ENCODE data around the gene UPK3BL1. TPM values are rescaled to one million over a fixed set of nuclear protein-coding genes. Genes with fewer than 3 reads are reported as not detected.
"Not testable (repeated sequence)": the region's sequence is repeated elsewhere in the genome, so short reads cannot be mapped to it uniquely, and the experiment has no call there.

The UPK3BL1 gene
- total and polyA plus RNA-seq, 2 of the 8 experiments (the other 6 are each of a cell fraction or from before 2014, with no cell fraction given), result 6.4 to 16.1 TPM

- H3K23me2 ChIP-seq (ENCODE audit: low read depth, low read length); H3K23ac ChIP-seq (ENCODE audit: insufficient read length); H2BK15ac ChIP-seq (ENCODE audit: low read length); H2AFZ ChIP-seq (ENCODE audit: low read length); CTCF ChIA-PET (ENCODE audit: partially characterized antibody); FAIRE-seq; H3K36me3 ChIP-seq (ENCODE audit: control insufficient read depth in 2 of 4, insufficient read depth in 4 of 4, low read length in 3 of 4); DNase-seq (ENCODE audit: low read depth in 1 of 2, low spot score in 2 of 2); H3K9ac ChIP-seq (replicated peaks in 1 of 4; ENCODE audit: extremely low read depth in 1 of 4, low read depth in 3 of 4, low read length in 3 of 4); H2BK5ac ChIP-seq (ENCODE audit: low read depth, low read length); POLR2A ChIA-PET (ENCODE audit: partially characterized antibody); H4K5ac ChIP-seq (ENCODE audit: insufficient read length, low read depth, low read length); H2AK5ac ChIP-seq (ENCODE audit: low read depth, low read length); H3K4me3 ChIP-seq (ENCODE audit: extremely low read depth in 1 of 4, insufficient read depth in 2 of 4, low read depth in 3 of 4, low read length in 4 of 4); H3K79me2 ChIP-seq (ENCODE audit: control insufficient read depth in 1 of 2, insufficient read depth in 2 of 2, low read length in 2 of 2); H3K56ac ChIP-seq (replicated peaks; ENCODE audit: insufficient read length, low read depth, low read length); H3K4me2 ChIP-seq (ENCODE audit: insufficient read depth in 1 of 2, low read depth in 2 of 2, low read length in 2 of 2); H2BK120ac ChIP-seq (replicated peaks; ENCODE audit: low read depth, low read length); H3K18ac ChIP-seq (ENCODE audit: extremely low read depth, low read length); H2BK12ac ChIP-seq (ENCODE audit: low read depth, low read length); H3K79me1 ChIP-seq (ENCODE audit: low read depth, low read length); H3K4me1 ChIP-seq (replicated peaks in 1 of 4; ENCODE audit: control insufficient read depth in 3 of 4, insufficient read depth in 4 of 4, low read length in 3 of 4); H4K20me1 ChIP-seq (replicated peaks in 1 of 2; ENCODE audit: control insufficient read depth in 1 of 2, insufficient read depth in 2 of 2, low read length in 2 of 2); H3K14ac ChIP-seq (ENCODE audit: insufficient read length); H3K27ac ChIP-seq (ENCODE audit: low read depth, low read length); H4K8ac ChIP-seq (ENCODE audit: extremely low read depth, insufficient read depth, low read length); H3K27me3 ChIP-seq (replicated peaks in 1 of 4; ENCODE audit: control insufficient read depth in 3 of 4, extremely low read depth in 1 of 4, insufficient read depth in 3 of 4, low read length in 3 of 4); H3K9me3 ChIP-seq (ENCODE audit: insufficient read depth in 2 of 2, low read depth in 1 of 2, low read length in 1 of 2); H3K4ac ChIP-seq (replicated peaks; ENCODE audit: insufficient read length, low read depth, low read length); H2BK20ac ChIP-seq (ENCODE audit: low read length); H4K91ac ChIP-seq (replicated peaks; ENCODE audit: insufficient read length, low read length): not testable (repeated sequence)
- WGBS, 2 experiments (ENCODE audit: extremely low coverage in 1 of 2, insufficient coverage in 1 of 2, insufficient read length in 1 of 2, insufficient replicate concordance in 2 of 2, low coverage in 1 of 2, low lambda C conversion rate in 2 of 2, missing lambda C conversion rate in 1 of 2), result 87% methylated on average over 4 of the region's 6 CpGs; no CpG with 5 or more reads in 1 of the 2 experiments
Measured at GRCh38 chr7:102634299-102634698, 8.3 kb downstream of the UPK3BL1 start.

GRCh38 chr7:102630622-102631021 lies 12.0 kb downstream of the UPK3BL1 start:
- FAIRE-seq; H4K91ac ChIP-seq (replicated peaks; ENCODE audit: insufficient read length, low read length); CTCF ChIA-PET (ENCODE audit: partially characterized antibody); H3K14ac ChIP-seq (ENCODE audit: insufficient read length); H3K56ac ChIP-seq (replicated peaks; ENCODE audit: insufficient read length, low read depth, low read length); H3K23ac ChIP-seq (ENCODE audit: insufficient read length); H3K4me3 ChIP-seq (ENCODE audit: extremely low read depth in 1 of 4, insufficient read depth in 2 of 4, low read depth in 3 of 4, low read length in 4 of 4); H2BK5ac ChIP-seq (ENCODE audit: low read depth, low read length); H3K4me1 ChIP-seq (replicated peaks in 1 of 4; ENCODE audit: control insufficient read depth in 3 of 4, insufficient read depth in 4 of 4, low read length in 3 of 4); H3K36me3 ChIP-seq (ENCODE audit: control insufficient read depth in 2 of 4, insufficient read depth in 4 of 4, low read length in 3 of 4); H3K9ac ChIP-seq (replicated peaks in 1 of 4; ENCODE audit: extremely low read depth in 1 of 4, low read depth in 3 of 4, low read length in 3 of 4); H2BK120ac ChIP-seq (replicated peaks; ENCODE audit: low read depth, low read length); H2AK5ac ChIP-seq (ENCODE audit: low read depth, low read length); H3K9me3 ChIP-seq (ENCODE audit: insufficient read depth in 2 of 2, low read depth in 1 of 2, low read length in 1 of 2); H3K4ac ChIP-seq (replicated peaks; ENCODE audit: insufficient read length, low read depth, low read length); H3K23me2 ChIP-seq (ENCODE audit: low read depth, low read length); H2BK15ac ChIP-seq (ENCODE audit: low read length); H4K5ac ChIP-seq (ENCODE audit: insufficient read length, low read depth, low read length); H2BK20ac ChIP-seq (ENCODE audit: low read length); POLR2A ChIA-PET (ENCODE audit: partially characterized antibody); H4K20me1 ChIP-seq (replicated peaks in 1 of 2; ENCODE audit: control insufficient read depth in 1 of 2, insufficient read depth in 2 of 2, low read length in 2 of 2); H2AFZ ChIP-seq (ENCODE audit: low read length); H3K27me3 ChIP-seq (replicated peaks in 1 of 4; ENCODE audit: control insufficient read depth in 3 of 4, extremely low read depth in 1 of 4, insufficient read depth in 3 of 4, low read length in 3 of 4); H3K18ac ChIP-seq (ENCODE audit: extremely low read depth, low read length); H3K4me2 ChIP-seq (ENCODE audit: insufficient read depth in 1 of 2, low read depth in 2 of 2, low read length in 2 of 2); H3K79me1 ChIP-seq (ENCODE audit: low read depth, low read length); H3K27ac ChIP-seq (ENCODE audit: low read depth, low read length); H2BK12ac ChIP-seq (ENCODE audit: low read depth, low read length); H3K79me2 ChIP-seq (ENCODE audit: control insufficient read depth in 1 of 2, insufficient read depth in 2 of 2, low read length in 2 of 2); DNase-seq (ENCODE audit: low read depth in 1 of 2, low spot score in 2 of 2); H4K8ac ChIP-seq (ENCODE audit: extremely low read depth, insufficient read depth, low read length): not testable (repeated sequence)
- 81% methylated on average over 5 of the region's 9 CpGs; no CpG with 5 or more reads in 1 of the 2 experiments for WGBS, 2 experiments (ENCODE audit: extremely low coverage in 1 of 2, insufficient coverage in 1 of 2, insufficient read length in 1 of 2, insufficient replicate concordance in 2 of 2, low coverage in 1 of 2, low lambda C conversion rate in 2 of 2, missing lambda C conversion rate in 1 of 2)

All from H1 (cell line).